Testis (tissue), 2 donors: Measurements from ENCODE around the gene SSRP1.

Experiments used
- CTCF ChIP-seq, 3 experiments: fragments of 450-650 bp in 2 of 3; fragments of 200-600 bp in 1 of 3; sonication (generic) in 1 of 3; IDR thresholded peaks; one replicate each; pipeline ENCODE4 v1.5.1; 2016 to 2019; ENCODE audit warnings: antibody characterized with exemption in 3 of 3, mild to moderate bottlenecking in 2 of 3, moderate library complexity in 1 of 3
- POLR2A ChIP-seq: fragments of 450-650 bp; IDR thresholded peaks from one replicate; pipeline ENCODE4 v1.6.1; 2017; ENCODE audit warnings: antibody characterized with exemption, mild to moderate bottlenecking, moderate library complexity

- TF ChIP-seq CTCF (IDR thresholded peaks at IDR 0.05): no peak
- TF ChIP-seq POLR2A: no peak
These were observed 3.6 kb upstream of the SSRP1 start for GRCh38 chr11:57339328-57339727.
